HAP-1 (cell line): ENCODE data around the gene PSMA5.
A peak's percentile ranks its signal among the peaks of the same experiment; 100 is the strongest.
"Not testable (repeated sequence)": the region's sequence is repeated elsewhere in the genome, so short reads cannot be mapped to it uniquely, and the experiment has no call there.

ENCODE experiments used
- DNase-seq, 2 experiments: peaks; one replicate each; pipeline ENCODE4 v3.0.0-alpha.2; 2016 to 2020; ENCODE audit warnings: low spot score in 2 of 2
- H3K27me3 ChIP-seq: fragments of 250-450 bp; sonication (Bioruptor Pico); 2 replicates; pipeline ENCODE4 v1.5.1; 2020; ENCODE audit warnings: low read depth, mild to moderate bottlenecking, moderate library complexity
- H3K36me3 ChIP-seq: fragments of 250-450 bp; sonication (Bioruptor Pico); replicated peaks from 2 replicates; pipeline ENCODE4 v1.5.1; 2020; ENCODE audit warnings: mild to moderate bottlenecking
- H3K4me1 ChIP-seq: fragments of 250-450 bp; sonication (Bioruptor Pico); 2 replicates; pipeline ENCODE4 v1.5.1; 2020; ENCODE audit warnings: mild to moderate bottlenecking
- H3K4me3 ChIP-seq: fragments of 250-450 bp; sonication (Bioruptor Pico); 2 replicates; pipeline ENCODE4 v1.5.1; 2020; ENCODE audit warnings: mild to moderate bottlenecking, moderate library complexity
- H3K9me3 ChIP-seq: fragments of 250-450 bp; sonication (Bioruptor Pico); 2 replicates; pipeline ENCODE4 v1.5.1; 2020; ENCODE audit warnings: mild to moderate bottlenecking, moderate library complexity
- in situ Hi-C: fragments of 300-500 bp; cut with MboI; formaldehyde crosslinking; loops from 3 replicates; pipeline ENCODE4 v1.14.3; 2020; ENCODE audit warnings: low sequenced_read_pairs, inconsistent platforms, mixed read lengths

Gene PSMA5

DNA sequence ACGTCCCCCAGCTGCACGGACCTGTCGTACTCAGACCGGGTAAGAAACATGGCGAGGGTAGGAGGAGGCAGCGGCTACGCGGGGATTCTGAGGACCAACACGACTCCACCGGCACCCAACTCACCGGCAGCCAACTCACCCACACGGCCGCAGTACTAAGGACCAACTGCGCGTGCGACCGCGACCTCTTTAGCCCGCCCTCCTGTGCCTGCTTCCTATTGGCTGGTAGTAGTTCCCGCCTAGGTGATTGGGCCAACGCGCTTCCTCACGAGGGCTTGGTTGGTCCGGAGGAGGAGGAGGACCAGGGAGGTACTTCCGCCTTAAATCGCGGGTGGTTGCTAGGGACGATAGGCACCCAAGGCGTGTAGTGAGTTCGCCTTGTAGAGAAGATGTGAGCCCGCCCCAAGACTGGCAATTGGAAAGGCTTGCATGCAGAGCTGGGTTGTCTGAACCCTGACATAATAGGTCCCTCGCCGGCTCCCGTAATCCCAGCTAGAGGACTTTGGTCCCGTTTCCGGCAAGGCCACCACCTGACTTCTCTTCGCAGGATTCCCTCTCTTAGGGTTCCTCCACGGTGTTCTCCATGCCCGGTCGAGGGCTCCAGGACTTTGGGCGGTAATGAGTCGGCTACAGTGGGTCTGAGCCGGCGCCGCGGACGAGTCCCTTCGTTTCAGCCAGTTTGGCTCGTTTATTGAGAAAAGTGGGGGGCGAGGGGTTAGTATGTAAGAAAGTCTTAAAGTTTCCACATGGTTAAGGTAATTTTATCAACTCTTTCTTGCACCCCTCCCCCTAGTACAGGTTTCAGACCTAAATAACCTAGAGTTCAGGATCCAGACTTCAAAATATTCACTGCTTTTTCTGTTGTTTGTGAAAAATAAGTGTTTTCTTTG, at the start of gene PSMA5:
Gene PSMA5 (minus strand): TSS at position 168 of the 890 bp plus-strand sequence. CDS start 118 bp downstream, at position 50.
- DNase-seq = peak; percentile 96 to 99
- Histone ChIP-seq H3K4me1 (peaks cover 9% of the 10 kb centered on the region), H3K4me3 (peak within 1 kb of the TSS; percentile 74), H3K36me3 (peaks cover 3% of the 10 kb centered on the region; the same call in 1 of the 2 replicates), H3K9me3 (no peaks in the 10 kb centered on the region), H3K27me3 (no peaks in the 10 kb centered on the region)
- in situ Hi-C loops = no loop called here

DNA sequence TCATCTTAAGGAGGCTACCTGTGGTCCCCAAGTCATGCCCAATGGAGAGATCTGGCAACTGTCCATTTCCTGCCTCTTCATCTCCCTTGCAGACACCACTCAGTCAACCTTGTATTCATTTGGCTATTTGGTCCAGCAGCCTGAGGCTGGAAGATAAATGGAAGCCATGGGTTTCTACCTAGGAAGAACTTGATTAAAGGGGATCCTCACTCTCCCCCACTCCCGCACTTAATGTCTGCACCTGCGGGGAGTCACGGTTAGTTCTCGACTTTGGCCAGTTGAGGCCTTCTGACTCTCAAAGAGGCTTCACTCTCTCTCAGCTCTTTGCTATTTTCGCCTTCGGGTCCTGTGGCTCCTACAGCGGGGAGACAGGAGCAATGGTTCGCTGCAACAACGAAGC, 49.0 kb upstream of the PSMA5 start:
- in situ Hi-C loops = no loop called here
- no peaks in the 10 kb centered on the region; the same call in none of the 2 replicates for H3K27me3 ChIP-seq

DNA sequence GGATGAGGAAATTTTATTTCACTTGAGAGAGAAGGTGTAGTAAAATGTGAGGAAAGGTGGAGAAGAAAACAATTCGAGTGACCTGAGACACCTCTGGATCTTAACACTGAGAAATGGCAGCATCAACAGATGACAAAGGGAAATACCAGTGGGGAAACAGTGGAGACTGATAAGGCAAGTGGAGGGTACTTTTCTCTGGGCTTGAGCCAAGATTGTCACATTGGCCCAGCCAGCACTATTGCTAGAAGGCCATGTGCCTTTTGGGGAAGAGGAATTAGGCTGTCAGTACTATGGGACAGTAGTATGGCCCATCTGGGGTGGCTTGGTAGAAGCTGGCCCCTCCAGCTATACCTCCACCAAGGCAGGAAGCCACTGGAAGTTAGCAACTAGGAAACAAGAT, 48.4 kb upstream of the PSMA5 start:
- in situ Hi-C loops = no loop called here
- Histone ChIP-seq H3K4me3 (no peak overlapping the region), H3K27me3 (no peaks in the 10 kb centered on the region; the same call in none of the 2 replicates), H3K4me1 (no peaks in the 10 kb centered on the region), H3K36me3 (no peaks in the 10 kb centered on the region), H3K9me3 (no peaks in the 10 kb centered on the region)
- DNase-seq = no peak

More for the DNA sequence above, 49.0 kb upstream of the PSMA5 start:
- Histone ChIP-seq H3K36me3 (no peaks in the 10 kb centered on the region), H3K4me1 (no peaks in the 10 kb centered on the region), H3K4me3 (no peak overlapping the region), H3K9me3 (no peaks in the 10 kb centered on the region)
- DNase-seq = no peak

DNA sequence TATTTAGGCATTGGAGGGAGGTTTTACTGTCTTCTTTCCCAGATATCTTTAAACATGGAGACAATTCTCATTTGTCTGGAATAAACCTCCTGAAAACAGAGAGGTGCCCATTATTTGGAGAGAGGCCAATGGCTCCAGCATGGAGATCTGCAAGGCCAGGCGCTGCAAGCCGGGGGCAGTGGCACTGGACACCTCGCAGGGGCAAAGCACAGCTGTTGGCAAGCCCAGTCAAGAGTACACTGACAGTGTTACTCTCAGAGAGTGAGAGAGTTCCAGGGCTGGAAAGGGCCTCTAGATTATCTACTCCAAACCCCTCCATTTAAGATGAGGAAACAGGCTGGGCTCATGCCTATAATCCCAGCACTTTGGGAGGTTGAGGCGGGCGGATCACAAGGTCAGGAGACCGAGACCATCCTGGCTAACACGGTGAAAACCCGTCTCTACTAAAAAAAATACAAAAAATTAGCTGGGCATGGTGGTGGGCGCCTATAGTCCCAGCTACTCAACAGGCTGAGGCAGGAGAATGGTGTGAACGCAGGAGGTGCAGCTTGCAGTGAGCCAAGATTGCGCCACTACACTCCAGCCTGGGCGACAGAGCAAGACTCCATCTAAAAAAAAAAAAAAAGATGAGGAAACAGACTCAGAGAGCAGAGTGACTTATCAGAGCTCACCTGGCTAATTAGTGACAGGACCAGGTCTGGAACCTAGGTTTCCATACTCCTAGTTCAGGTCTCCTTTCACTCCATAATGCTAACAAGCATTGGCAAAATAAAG, 47.2 kb upstream of the PSMA5 start:
- H3K27me3 ChIP-seq, in situ Hi-C loops: not testable (repeated sequence)
- peaks cover 11% of the 10 kb centered on the region for H3K4me1 ChIP-seq

DNA sequence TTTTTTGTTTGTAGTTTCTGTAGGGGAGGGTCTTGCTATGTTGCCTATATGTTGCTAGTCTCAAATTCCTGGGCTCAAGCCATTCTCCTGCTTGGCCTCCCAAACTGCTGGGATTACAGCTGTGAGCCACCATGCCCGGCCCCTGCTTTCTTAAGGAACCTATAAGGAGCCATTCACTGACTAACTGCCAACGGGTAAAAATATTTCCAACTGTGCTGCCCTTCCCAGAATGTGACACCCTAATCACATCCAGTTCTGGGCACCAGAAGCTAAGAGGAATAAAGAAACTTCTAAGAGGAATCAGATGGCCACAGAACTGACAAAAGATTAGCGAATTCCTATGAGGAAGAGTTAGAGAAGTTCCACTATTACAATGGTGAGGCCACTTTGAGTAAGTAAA, 46.5 kb upstream of the PSMA5 start:
- Histone ChIP-seq H3K4me3 (no peak overlapping the region), H3K27me3 (no peaks in the 10 kb centered on the region; the same call in none of the 2 replicates), H3K4me1 (peaks cover 17% of the 10 kb centered on the region), H3K9me3 (no peaks in the 10 kb centered on the region), H3K36me3 (no peaks in the 10 kb centered on the region)
- DNase-seq = no peak
- in situ Hi-C loops = no loop called here

More for the DNA sequence above, 47.2 kb upstream of the PSMA5 start:
- not testable (repeated sequence) for H3K9me3 ChIP-seq, DNase-seq, H3K4me3 ChIP-seq, H3K36me3 ChIP-seq

DNA sequence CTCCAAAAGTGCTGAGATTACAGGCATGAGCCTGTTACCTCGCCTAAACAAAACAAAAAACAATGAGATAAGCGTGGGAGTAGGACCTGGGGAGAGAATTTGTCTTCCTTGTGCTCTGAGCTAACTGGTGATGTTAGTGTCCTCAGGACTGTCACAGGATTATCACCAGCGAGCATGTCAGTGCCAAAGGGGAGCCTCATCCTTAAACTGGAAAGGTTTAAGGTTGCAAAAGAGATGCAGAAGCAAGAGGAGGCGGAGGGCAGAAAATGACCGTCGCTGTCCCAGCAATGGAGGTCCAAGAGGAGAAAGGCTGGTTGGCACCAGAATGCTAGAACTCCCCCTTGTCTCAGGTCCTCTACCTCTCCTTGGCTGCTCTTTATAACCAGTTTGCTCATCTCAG, 44.0 kb upstream of the PSMA5 start:
- in situ Hi-C loops = no loop called here
- no peaks in the 10 kb centered on the region; the same call in none of the 2 replicates for H3K27me3 ChIP-seq
- no peak for DNase-seq
- H3K4me3 ChIP-seq = no peak overlapping the region
- no peaks in the 10 kb centered on the region for H3K9me3 ChIP-seq
- peaks cover 25% of the 10 kb centered on the region for H3K4me1 ChIP-seq
- H3K36me3 ChIP-seq = no peaks in the 10 kb centered on the region

DNA sequence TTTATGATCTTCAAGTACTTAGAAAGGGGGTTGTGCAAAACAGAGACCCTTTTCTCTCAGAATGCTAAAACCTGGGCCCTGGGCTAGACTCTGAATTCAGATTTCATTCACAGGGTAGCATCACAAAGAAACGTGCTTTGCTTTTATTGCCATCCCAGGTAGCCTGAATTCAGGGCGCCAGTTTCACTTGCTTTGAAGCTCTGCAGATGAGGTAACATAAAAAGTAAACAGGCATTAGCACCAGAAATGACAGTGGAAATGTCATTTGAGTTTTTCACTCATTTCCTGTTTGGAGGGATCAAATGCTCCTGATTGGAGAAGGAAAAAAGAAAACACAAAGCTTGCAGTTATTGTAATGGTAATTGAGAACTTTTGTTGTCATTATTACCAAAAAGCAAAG, 42.7 kb upstream of the PSMA5 start:
- DNase-seq = peak in 1 of 2 experiments; percentile 87
- Histone ChIP-seq H3K36me3 (no peaks in the 10 kb centered on the region), H3K4me3 (no peak overlapping the region), H3K4me1 (peaks cover 31% of the 10 kb centered on the region), H3K9me3 (no peaks in the 10 kb centered on the region), H3K27me3 (no peaks in the 10 kb centered on the region; the same call in none of the 2 replicates)
- in situ Hi-C loops = no loop called here

DNA sequence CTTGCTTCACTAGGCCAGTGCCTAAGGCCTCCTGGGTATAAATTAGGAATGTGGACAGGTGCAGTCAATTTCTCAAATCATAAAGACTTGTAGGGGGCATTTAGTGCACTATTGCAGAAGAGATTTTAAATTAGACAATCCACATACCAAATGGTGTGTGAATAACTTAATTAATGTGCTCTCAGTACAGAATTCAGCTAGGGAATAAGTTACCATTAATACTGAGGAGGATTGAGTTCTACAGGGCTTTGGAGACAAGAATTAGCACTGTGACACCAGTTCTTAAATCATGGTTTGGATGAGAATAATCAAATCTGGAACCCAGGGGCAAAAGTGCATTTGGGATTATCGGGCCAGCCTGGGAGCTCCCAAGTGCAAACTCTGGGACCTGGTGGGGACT, 41.8 kb upstream of the PSMA5 start:
- H3K27me3 ChIP-seq = no peaks in the 10 kb centered on the region; the same call in none of the 2 replicates
- no peaks in the 10 kb centered on the region for H3K9me3 ChIP-seq
- DNase-seq = no peak
- H3K4me3 ChIP-seq = no peak overlapping the region
- in situ Hi-C loops = no loop called here
- peaks cover 31% of the 10 kb centered on the region for H3K4me1 ChIP-seq
- H3K36me3 ChIP-seq = no peaks in the 10 kb centered on the region

DNA sequence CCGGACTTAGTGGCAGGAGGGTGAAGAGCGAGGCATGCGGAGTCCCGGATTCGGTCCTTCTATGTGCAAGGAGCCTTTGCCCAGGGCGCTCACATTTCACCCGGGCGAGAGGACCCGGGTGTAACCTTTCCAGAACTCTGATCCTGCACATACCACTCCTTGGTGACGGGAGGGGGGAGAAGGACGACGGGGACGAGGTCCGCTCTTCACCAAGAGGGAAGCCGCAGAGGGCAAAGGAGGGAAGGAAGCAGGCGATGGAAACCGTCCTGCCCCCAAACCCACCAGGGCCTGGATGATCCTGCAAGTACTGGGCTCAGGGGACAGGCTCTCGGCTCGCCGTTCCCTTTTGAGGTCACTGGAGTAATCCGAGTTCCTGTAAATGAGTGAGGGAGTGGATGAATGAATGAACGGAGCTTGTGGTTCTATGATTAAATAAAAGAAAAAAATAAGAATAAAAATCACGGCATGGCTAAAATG, 41.1 kb upstream of the PSMA5 start:
- H3K36me3 ChIP-seq = no peaks in the 10 kb centered on the region
- peak overlapping the region; percentile 43 for H3K4me3 ChIP-seq
- no peaks in the 10 kb centered on the region for H3K9me3 ChIP-seq
- peaks cover 31% of the 10 kb centered on the region for H3K4me1 ChIP-seq
- in situ Hi-C loops = no loop called here
- no peaks in the 10 kb centered on the region; the same call in none of the 2 replicates for H3K27me3 ChIP-seq
- peak in 1 of 2 experiments; percentile 49 for DNase-seq

DNA sequence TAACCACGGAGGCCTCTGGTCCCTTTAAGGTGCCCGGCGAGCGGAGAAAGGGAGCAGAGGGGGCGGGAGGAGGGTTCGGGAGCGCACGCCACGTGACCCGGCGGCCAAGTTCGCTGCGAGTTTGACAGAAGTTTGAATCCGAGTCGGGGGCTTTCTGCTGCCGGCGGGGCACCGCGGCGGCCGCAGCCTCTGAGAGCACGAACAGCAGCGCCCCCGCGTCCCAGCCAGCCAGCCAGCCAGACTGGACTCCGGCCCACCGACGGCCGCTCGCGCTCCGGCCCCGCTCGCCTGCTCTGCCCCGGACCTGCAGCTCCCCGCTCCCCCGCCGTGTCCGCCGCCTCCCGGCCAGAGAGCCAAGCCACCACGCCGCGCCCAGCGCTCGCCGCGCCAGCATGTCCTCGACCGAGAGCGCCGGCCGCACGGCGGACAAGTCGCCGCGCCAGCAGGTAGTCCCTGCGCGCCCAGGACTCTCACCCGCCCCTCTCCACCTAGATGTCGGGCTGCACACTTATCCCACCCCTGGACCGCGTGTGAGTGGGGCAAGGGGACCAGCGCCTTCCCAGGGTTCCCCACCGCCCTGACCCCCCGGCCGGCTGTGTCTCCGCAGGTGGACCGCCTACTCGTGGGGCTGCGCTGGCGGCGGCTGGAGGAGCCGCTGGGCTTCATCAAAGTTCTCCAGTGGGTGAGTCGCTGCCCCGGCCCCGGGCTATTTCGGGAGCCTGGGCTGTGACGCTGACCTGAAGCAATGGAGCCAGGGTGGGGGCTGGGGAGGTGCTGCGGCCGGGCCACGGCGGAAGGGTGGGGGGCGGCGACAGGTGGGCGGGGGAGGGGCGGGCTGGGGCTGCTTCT, 40.4 kb upstream of the PSMA5 start, which contains the start of gene SYPL2:
Gene SYPL2 (plus strand): TSS at position 95 of the 849 bp plus-strand sequence. CDS start 298 bp downstream, at position 393.
- peak; percentile 69 to 90 for DNase-seq
- Histone ChIP-seq H3K9me3 (no peaks in the 10 kb centered on the region), H3K4me1 (peaks cover 31% of the 10 kb centered on the region), H3K27me3 (no peaks in the 10 kb centered on the region; the same call in none of the 2 replicates), H3K36me3 (no peaks in the 10 kb centered on the region), H3K4me3 (peak within 1 kb of the TSS; percentile 43)
- in situ Hi-C loops = no loop called here

DNA sequence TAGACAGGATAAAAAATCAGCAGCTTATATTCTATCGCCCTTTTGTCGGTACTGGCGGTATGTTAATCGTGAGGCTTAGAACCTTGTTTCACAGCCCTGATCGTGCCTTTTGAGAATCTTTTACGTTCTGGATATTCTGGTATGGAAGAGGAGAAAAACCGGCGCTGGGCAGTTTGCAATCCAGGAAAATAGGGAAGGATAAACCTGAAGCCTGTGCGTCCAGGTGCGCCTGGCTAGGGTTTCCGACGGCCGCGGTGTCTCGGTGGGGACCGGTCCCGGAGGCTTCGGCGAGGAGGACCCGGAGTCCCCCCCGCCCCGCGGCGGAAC, 39.8 kb upstream of the PSMA5 start:
- DNase-seq = peak in 1 of 2 experiments; percentile 47
- H3K36me3 ChIP-seq = no peaks in the 10 kb centered on the region
- H3K4me1 ChIP-seq = peaks cover 31% of the 10 kb centered on the region
- H3K27me3 ChIP-seq = no peaks in the 10 kb centered on the region; the same call in none of the 2 replicates
- in situ Hi-C loops = no loop called here
- peak overlapping the region; percentile 43 for H3K4me3 ChIP-seq
- H3K9me3 ChIP-seq = no peaks in the 10 kb centered on the region

DNA sequence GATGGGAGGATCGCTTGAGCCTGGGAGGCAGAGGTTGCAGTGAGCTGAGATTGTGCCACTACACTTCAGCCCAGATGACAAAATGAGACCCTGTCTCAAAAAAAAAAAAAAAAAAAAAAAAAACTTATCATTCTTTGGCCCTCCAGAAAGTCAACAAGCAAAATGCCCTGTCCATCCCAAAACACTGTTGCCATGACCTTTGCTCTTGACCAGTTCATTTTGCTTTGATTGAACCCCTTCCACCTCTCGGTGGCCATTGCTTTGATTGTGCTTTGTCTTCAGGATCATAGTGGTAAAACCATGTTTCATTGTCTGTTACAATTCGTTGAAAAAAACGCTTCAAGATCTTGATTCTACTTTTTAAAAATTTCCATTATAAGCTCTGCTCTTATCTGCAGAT, 31.6 kb upstream of the PSMA5 start:
- H3K4me1 ChIP-seq = no peaks in the 10 kb centered on the region
- H3K27me3 ChIP-seq = no peaks in the 10 kb centered on the region
- in situ Hi-C loops = no loop called here
- no peak for DNase-seq
- H3K4me3 ChIP-seq = no peak overlapping the region
- no peaks in the 10 kb centered on the region for H3K36me3 ChIP-seq
- no peaks in the 10 kb centered on the region for H3K9me3 ChIP-seq
